ENCODE data around the gene FAM3D.
"Not testable (repeated sequence)": the region's sequence is repeated elsewhere in the genome, so short reads cannot be mapped to it uniquely, and the experiment has no call there.

FAM3D gene

GRCh38 chr3:58693940-58694850 lies 27.6 kb upstream of the FAM3D start:
- FAIRE-seq (no peak), DNase-seq (ENCODE audit: insufficient read length, low spot score) (no peak)
- TF ChIP-seq POLR2A (IDR thresholded peaks at IDR 0.05; ENCODE audit: low read depth, low read length) = no peak

GRCh38 chr3:58692484-58692883 lies 25.9 kb upstream of the FAM3D start:
- FAIRE-seq = no peak
- TF ChIP-seq POLR2A (IDR thresholded peaks at IDR 0.05; ENCODE audit: low read depth, low read length) = no peak
- no peak for DNase-seq (ENCODE audit: insufficient read length, low spot score)

- FAIRE-seq = no peak
- DNase-seq (ENCODE audit: insufficient read length, low spot score) = no peak
- no peak for TF ChIP-seq POLR2A (IDR thresholded peaks at IDR 0.05; ENCODE audit: low read depth, low read length)
Observed at GRCh38 chr3:58691997-58692396, 25.4 kb upstream of the FAM3D start.

- no peak for FAIRE-seq
- no peak for TF ChIP-seq POLR2A (IDR thresholded peaks at IDR 0.05; ENCODE audit: low read depth, low read length)
- DNase-seq (ENCODE audit: insufficient read length, low spot score) = no peak
Observed at GRCh38 chr3:58690490-58690889, 23.9 kb upstream of the FAM3D start.

- DNase-seq (ENCODE audit: insufficient read length, low spot score) (no peak), FAIRE-seq (no peak)
- no peak for TF ChIP-seq POLR2A (IDR thresholded peaks at IDR 0.05; ENCODE audit: low read depth, low read length)
Observed at GRCh38 chr3:58688574-58688973, 22.0 kb upstream of the FAM3D start.

GRCh38 chr3:58686847-58687246 lies 20.3 kb upstream of the FAM3D start:
- FAIRE-seq (no peak), DNase-seq (ENCODE audit: insufficient read length, low spot score) (no peak)
- TF ChIP-seq POLR2A (IDR thresholded peaks at IDR 0.05; ENCODE audit: low read depth, low read length) = no peak

GRCh38 chr3:58685641-58686040 lies 19.1 kb upstream of the FAM3D start:
- FAIRE-seq = no peak
- no peak for TF ChIP-seq POLR2A (IDR thresholded peaks at IDR 0.05; ENCODE audit: low read depth, low read length)
- no peak for DNase-seq (ENCODE audit: insufficient read length, low spot score)

GRCh38 chr3:58683466-58683865 lies 16.9 kb upstream of the FAM3D start:
- no peak for FAIRE-seq
- no peak for TF ChIP-seq POLR2A (IDR thresholded peaks at IDR 0.05; ENCODE audit: low read depth, low read length)
- DNase-seq (ENCODE audit: insufficient read length, low spot score) = peak; percentile 23

- no peak for TF ChIP-seq POLR2A (IDR thresholded peaks at IDR 0.05; ENCODE audit: low read depth, low read length)
- DNase-seq (ENCODE audit: insufficient read length, low spot score) = no peak
- FAIRE-seq = no peak
Observed at GRCh38 chr3:58683001-58683458, 16.5 kb upstream of the FAM3D start.

GRCh38 chr3:58681863-58682262 lies 15.3 kb upstream of the FAM3D start:
- FAIRE-seq (no peak), DNase-seq (ENCODE audit: insufficient read length, low spot score) (no peak)
- no peak for TF ChIP-seq POLR2A (IDR thresholded peaks at IDR 0.05; ENCODE audit: low read depth, low read length)

- DNase-seq (ENCODE audit: insufficient read length, low spot score) = no peak
- TF ChIP-seq POLR2A (IDR thresholded peaks at IDR 0.05; ENCODE audit: low read depth, low read length) = no peak
- no peak for FAIRE-seq
Observed at GRCh38 chr3:58680879-58681525, 14.4 kb upstream of the FAM3D start.

GRCh38 chr3:58679974-58680666 lies 13.5 kb upstream of the FAM3D start:
- DNase-seq (ENCODE audit: insufficient read length, low spot score) (no peak), FAIRE-seq (no peak)
- no peak for TF ChIP-seq POLR2A (IDR thresholded peaks at IDR 0.05; ENCODE audit: low read depth, low read length)

GRCh38 chr3:58679446-58679845 lies 12.9 kb upstream of the FAM3D start:
- DNase-seq (ENCODE audit: insufficient read length, low spot score) (no peak), FAIRE-seq (no peak)
- TF ChIP-seq POLR2A (IDR thresholded peaks at IDR 0.05; ENCODE audit: low read depth, low read length) = no peak

- not testable (repeated sequence) for FAIRE-seq; DNase-seq (ENCODE audit: insufficient read length, low spot score)
Observed at GRCh38 chr3:58678177-58678970, 11.8 kb upstream of the FAM3D start.

Data from H54 (cell line).